OCI-LY3 (cell line): ENCODE data around the gene LHPP.

Experiments used
- CTCF ChIP-seq: fragments of 200-600, 300-600 bp; sonication (generic); IDR thresholded peaks from 2 replicates; pipeline ENCODE4 v1.5.1; 2014; ENCODE audit warnings: antibody characterized with exemption, low read length, low read depth
- EZH2phosphoT487 ChIP-seq: fragments of 200-600 bp; shearing (Covaris generic); IDR thresholded peaks from 2 replicates; pipeline ENCODE4 v1.6.1; 2018; ENCODE audit warnings: antibody characterized with exemption, mixed run types, low read depth

GRCh38 chr10:124498056-124498455 lies 36.4 kb downstream of the LHPP start:
- TF ChIP-seq CTCF (no peak), EZH2phosphoT487 (no peak)
